CD4-positive, alpha-beta T cell treated with Interleukin-17A for 1 hour (primary cell): ENCODE data around the gene GTF2A1.
A peak's percentile ranks its signal among the peaks of the same experiment; 100 is the strongest.
"Not testable (repeated sequence)": the region's sequence is repeated elsewhere in the genome, so short reads cannot be mapped to it uniquely, and the experiment has no call there.

Experiments
- DNase-seq: peaks from one replicate; pipeline ENCODE4 v3.0.0-alpha.2; 2020

GTF2A1 gene

DNA sequence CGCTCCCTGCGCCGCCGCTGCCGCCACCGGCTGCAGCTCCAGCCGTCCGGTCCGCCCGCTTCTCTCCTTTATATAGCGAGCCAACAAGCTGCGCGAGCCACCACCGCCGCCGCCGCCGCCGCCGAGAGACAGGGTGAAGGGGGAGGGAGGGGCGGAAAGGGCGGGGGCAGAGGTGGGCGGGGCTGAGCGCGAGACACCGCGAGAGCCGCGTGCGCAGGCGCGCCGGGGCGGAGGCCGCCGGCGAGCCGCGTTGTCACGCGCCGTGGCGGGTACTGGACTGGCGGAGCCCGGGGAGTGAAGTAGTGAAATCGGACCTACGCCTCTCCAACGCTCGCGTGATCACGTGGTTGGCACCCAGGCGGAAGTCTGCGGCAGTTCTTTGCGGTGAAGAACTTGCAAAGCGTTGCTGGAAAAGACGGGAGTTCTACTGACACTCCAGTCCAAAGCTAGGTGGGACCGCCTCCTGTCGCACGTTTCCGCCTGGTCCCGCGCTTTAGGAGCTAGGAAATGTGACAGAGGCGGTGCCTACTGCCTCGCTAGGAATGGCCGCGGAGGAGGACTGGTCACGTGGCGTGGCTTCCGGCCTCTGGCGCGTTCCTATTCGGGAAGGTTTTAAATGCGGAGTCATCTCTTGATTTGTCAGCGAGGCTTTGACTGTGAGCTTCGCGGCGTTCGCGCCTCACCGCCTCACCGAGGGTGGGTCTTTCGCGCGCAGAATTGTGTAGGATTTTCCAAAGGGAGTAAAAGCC, at the start of gene GTF2A1:
Gene GTF2A1, minus strand, starts transcription at position 130 of the 749 bp plus-strand sequence. CDS start 441 bp downstream, outside the sequence.
- peak; percentile 96 for DNase-seq

DNA sequence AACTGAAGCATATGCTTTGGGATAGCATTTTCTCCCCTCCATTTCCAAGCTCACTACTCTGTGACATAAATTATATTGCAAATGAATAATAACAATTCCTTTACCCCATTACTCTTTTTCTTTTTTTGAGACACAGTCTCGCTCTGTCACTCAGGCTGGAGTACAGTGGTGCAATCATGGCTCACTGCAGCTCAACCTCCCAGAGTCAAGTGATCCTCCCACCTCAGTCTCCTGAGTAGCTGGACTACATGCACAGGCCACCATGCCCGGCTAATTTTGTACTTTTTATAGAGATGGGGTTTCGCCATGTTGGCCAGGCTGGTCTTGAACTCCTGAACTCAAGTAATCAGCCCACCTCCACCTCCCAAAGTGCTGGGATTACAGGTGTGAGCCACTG, 49.2 kb upstream of the GTF2A1 start:
- DNase-seq = no peak

DNA sequence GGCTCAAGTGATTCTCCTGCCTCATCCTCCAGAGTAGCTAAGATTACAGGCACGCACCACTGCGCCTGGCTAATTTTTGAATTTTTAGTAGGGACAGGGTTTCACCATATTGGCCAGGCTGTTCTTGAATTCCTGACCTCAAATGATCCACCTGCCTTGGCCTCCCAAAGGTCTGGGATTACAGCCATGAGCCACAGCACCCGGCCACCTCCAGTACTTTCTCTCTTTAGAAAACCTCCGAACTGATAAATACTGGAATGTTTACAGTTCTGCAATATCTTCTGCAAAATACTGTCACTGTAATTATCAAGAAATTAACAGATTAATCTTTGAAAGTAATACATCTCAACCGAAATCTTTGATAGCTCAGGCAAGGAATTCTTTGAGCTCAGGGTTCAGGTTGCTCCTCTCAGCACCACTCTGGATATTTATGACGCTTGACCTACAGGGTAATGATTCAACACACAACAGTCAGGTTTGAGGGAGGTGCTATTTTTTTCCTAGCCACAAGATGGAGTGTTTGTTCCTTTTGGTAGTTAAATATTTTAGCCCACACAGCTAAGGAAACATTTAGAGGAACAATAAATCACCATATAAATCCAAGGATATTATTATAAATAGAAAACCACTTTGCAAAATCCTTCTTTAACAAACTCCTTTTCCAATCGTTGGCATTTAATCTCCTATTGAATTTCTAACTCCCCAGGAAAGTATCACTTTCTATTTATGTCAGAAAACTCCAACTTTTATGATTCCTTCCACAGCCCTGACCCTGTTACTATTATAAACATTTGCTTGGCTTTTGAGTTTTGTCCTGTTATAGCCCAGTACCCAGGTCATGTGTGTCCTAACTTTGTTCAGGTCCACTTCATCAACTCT, 48.6 kb upstream of the GTF2A1 start:
- peak; percentile 59 for DNase-seq

DNA sequence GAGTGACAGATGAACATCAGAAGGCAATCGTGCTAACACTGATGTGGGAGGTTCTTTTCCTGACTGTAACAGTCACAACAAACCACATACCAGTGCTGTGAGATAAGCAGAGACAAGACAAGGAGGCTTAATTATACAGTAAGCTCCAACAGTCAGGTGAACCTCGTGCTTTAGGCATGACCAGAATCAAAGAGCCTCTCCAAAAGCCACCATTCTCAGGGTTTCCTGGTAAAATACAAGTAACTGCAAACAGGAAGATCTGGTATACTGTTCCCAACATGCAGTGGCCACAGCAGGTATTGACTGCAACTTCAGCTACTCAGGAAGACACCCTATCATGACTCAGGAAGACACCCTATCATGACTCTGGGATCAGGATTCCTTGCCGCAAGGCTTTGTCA, 47.3 kb upstream of the GTF2A1 start:
- no peak for DNase-seq

DNA sequence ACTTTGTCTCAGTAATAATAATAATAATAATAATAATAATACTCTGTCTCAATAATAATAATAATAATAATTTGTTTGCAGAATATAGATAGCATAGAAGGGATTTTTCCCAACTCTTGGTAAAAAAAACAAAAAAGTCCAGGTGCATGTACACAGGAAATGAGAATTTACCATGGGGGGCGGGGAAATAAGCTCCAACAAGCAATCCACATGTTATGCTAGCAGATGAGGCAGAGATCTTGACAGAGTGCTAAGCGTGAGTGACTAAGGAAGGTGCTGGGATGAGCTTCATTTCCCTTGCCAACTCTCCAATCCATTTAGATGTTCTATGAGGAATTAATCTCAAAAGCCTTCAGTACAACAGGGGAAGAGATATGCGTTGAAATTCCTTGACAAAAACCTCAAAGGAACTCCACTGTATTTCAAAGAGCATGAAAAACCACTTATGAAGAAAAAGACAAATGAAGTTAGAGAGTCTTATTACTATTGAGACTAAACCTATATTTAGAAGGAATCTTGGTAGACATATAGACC, 44.9 kb upstream of the GTF2A1 start:
- DNase-seq = no peak

DNA sequence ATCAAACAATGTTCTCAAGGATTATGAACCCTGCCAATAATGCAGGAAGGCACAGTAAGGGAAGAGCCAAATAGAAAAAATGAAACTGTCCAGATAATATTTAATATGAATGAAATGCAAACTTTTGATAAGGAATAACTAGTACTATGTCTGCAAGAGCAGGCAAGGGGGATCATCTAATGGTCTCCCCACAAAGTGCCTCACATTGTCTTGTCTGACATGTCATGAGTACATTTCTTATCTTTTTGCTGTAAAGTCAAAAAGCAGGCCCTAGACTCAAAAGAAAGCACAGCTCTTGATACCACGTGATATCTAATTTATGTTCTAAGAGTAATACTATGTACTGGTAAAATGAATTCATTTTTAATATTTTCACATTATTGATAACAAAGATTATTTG, 43.9 kb upstream of the GTF2A1 start:
- no peak for DNase-seq

DNA sequence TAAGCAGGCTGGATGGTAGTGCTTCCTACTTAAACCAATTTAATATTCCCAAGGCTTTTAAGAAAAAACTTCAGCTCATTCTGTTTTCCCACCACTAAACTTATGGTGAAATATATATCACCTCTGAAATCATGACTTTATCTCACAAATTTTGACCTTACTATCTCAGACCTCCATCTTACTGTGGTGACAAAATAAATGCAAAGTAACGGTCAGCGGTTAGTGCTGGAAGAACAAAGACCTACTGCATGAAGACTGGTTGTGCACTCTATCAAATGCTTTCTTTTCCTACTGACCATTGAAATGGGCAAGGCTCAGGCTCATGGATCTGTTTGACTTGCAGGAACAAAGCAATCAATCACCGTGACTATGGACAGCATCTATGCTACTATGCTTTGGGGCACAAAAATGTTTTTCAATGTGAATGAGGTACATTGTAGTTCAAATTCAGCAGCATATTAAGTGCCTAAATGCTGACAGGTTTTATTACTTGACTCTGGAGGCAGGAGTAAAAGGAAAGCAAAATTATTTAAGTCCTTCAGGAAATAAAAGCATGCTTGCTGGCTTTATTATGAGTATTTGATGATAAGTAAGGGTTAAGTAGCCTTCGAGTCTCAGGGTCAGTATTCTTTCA, 43.1 kb upstream of the GTF2A1 start:
- DNase-seq = no peak

DNA sequence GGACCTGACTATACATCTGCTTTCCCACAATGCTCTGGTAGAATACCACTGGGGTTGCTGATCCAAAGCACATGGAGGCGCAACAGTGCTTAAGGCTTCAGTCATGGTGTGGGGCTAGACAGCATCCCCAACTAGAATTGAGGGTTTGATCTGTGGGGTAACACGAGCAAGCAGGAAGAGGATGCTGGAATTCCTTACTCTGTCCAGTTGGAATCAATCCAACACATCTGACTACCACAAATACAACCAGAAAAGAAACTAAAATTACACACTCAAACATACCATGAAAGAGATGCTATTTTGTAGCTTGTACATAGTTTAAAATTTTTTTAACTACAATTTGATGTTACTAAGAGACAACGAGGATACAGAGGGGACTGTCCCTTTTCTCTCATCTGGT, 40.4 kb upstream of the GTF2A1 start:
- no peak for DNase-seq

DNA sequence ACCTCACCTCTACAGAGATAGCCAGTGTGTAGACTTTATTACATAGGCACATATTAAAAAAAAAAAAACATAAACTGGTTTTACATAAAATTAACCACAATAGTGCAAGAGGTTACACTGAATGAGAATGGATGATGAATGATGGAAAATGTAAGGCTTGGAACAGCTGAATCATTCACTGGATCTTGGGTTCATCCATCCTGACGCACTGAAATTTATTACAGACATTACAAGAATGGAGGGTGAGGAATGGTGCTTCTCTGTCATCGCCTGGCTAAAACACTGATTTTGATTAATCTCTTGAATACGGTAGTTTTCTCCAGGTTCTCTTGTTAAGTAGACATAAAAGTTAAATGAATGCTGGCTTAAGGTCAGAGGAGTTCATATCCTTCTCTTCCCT, 40.0 kb upstream of the GTF2A1 start:
- DNase-seq = no peak

DNA sequence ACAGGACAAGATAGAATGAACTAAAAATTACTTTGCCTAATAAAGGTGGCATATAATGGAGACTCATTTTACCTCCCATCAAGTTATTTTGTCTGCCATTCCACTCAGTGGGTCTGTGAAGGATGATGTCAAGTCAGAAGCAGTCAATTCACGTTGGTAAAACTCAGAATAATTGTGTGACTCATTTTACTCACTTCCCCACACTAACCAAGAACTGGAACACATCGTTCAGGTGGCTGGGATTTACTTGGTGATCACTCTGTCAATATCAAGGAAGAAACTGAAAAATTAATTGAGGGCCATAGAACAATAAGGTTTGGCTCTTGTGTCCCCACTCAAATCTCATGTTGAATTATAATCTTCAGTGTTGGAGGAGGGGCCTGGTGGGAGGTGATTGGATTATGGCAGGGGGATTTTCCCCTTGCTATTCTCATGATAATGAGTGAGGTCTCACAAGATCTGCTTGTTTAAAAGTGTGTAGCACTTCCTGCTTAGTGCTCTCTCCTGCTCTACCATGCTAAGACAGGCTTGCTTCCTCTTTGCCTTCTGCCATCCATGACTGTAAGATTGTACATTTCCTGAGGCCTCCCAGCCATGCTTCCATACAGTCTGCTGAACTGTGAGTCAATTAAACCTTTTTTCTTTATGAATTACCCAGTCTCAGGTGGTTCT, 35.7 kb upstream of the GTF2A1 start:
- no peak for DNase-seq

DNA sequence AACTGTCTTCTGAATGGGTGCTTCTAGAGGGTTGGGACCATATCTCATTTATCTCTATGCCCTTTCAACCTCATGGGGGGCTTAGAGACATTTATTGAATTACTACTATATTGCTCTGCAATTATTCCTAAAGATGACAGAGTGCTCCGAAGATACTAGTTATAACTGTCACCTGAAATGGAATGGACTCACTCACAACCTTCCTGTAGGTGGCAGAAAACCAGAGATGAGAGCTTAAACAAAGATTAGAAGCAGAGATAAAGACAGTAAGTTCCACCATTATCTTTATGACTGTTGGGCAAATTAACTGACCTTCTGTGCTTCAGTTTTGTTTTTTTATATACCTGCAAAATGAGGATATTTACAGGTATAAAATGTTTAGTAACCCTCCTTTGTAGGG, 31.5 kb upstream of the GTF2A1 start:
- no peak for DNase-seq

DNA sequence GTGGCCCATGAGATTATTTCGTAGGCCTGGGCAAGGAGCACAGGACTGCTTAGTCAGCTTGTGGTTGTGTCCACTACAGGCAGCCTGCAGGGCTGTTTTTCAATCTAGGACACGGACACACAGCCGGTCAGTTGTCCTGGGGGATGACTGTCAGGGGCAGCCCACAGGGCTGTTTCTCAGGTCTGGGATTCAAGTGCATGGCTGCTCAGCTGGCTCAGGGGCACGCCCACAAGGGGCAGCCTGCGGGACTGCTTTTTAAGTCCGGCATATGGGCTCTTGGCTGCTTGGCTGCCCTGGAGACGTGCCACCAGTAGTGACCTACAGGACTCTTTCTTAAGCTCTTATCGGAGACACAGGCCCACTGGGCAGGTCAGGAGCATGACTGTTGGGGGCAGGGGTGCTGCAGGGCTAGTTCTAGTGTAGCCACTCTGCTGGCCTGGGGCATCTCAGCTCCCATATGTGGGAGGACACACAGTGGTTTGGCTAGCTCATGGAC, 26.6 kb upstream of the GTF2A1 start:
- no peak for DNase-seq

DNA sequence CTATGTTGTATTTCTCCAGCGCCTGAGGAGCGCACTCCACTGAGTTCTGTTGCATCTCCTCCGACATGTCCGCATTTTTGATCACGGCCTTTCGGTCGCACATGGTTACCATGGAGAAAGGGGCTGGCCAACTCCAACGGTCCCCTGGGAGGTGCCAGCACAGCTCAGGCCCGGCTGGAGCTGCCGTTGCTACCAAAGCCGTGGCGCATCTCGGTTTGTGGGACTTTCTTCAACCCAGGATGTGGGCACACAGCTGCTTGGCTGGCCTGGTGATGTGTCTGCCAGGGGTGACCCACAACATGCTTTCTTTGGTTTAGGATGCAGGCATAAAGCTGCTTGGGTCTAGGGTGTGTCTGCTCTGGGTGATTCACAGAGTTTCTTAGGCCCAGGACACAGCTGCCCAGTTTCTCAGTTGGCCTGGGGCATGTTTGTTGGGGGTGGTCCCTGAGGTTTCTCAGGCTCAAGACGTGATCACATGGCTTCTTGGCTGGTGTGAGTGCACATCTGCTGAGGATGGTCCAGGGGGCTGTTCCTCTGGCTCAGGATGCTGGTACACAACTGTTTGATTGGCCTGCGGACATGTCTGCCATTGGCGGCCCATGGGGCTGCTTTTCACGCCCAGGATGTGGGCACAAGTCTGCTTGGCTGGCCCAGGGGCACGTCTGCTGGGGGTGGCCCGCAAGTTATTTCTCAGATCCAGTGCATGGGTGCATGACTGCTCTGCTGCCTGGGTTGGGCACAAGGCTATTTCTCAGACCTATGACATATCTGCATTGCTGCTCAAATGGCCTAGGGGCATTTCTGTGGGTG, 25.9 kb upstream of the GTF2A1 start:
- DNase-seq = no peak

DNA sequence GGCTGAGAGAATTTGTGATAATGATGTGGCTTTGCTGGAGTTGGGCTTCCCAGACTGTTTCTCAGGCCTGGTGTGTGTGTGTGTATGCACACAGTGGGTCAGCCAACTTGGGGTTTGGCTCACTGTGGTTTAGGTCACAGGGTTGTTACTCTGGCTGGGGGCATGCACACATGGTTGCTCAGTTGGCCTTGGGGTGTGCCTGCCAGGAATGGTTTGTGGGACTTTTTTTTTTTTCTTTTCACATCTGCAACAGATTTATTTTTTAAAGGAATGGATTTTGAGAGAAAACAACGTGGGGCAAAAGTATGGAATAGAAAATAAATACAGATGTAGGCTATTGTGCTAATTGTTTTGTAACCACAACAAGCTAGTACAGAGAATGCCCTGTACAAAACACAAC, 25.0 kb upstream of the GTF2A1 start:
- DNase-seq = no peak

DNA sequence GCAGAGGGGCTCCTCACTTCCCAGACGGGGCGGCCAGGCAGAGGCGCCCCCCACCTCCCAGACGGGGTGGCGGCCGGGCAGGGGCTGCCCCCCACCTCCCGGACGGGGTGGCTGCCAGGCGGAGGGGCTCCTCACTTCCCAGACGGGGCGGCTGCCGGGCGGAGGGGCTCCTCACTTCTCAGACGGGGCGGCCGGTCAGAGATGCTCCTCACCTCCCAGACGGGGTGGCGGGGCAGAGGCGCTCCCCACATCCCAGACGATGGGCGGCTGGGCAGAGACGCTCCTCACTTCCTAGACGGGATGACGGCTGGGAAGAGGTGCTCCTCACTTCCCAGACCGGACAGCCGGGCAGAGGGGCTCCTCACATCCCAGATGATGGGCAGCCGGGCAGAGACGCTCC, 23.7 kb upstream of the GTF2A1 start:
- DNase-seq = not testable (repeated sequence)

DNA sequence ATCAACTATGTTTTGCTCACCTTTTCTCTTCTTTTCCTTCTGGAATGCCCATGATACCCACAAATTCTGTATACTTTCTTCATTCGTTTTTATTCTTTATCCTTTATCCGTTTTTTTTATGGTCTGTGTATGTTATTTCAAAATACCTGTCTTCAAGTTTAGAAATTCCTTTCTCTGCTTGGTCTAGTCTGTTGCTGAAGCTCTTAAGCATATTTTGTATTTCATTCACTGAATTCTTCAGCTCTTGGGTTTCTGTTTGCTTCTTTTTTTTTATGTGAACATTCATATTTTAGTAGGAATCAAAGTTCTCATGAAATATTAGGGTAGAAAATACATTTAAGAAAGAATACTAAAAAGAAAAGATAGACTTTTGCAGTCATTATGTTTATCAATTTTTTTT, 22.7 kb upstream of the GTF2A1 start:
- DNase-seq = no peak

DNA sequence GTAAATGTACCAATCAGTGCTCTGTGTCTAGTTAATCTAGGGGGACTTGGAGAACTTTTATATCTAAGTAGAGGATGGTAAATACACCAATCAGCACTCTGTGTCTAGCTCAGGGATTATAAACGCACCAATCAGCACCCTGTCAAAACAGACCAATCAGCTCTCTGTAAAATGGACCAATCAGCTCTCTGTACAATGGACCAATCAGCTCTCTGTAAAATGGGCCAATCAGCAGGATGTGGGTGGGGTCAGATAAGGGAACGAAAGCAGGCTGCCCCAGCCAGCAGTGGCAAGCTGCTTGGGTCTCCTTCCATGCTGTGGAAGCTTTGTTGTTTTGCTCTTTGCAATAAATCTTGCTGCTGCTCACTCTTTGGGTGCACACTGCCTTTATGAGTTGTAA, 16.1 kb upstream of the GTF2A1 start:
- DNase-seq = not testable (repeated sequence)

DNA sequence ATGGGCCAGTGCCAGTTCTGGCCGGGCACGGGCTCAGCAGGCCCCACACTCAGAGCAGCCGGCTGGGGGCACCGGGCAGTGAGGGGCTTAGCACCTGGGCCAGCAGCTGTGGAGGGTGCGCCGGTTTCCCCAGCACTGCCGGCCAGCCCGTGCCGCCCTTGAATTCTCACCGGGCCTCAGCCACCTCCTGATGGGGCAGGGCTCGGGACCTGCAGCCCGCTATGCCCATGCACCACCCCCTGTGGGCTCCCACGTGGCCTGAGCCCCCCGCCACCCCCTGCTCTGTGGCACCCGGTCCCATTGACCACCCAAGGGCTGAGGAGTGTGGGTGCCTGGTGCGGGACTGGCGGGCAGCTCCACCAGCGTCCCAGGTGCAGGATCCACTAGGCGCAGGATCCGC, 15.4 kb upstream of the GTF2A1 start:
- no peak for DNase-seq

DNA sequence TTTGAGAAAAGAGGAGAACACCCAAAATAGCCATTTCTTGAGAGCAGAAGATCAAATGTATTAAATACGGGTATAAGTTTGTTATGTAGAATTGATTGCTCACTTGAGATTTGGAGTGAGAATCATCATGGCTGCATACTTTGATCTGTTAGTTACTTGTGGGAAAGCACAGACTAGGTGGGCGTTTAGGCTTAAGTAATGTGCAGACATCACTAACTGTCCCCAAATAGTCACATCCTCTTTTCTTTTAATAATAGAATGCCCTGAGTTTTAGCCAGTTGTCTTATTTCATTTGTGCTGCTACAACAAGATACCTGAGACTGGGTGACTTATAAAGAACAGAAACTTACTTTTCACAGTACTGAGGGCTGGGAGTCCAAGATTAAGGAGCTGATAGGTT, 14.3 kb upstream of the GTF2A1 start:
- no peak for DNase-seq

DNA sequence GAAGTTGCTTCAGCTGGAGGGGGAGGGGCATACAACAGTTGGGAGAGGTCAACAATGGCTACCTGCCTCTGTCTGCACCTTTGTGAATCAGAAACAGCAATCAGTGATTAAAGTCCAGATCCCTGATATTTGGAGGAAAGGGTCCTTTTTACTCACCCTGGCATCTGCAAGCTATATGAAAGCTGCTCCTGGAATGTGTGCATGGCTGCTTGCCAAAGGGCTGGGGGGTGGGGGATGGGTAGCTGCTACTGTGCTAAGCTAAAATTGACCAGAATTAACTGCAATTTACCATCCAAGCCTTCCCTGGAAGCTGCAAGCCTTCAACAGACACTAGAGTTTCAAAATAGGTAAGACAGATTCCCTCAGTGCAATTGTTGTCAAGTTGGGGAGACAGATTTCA, 13.5 kb upstream of the GTF2A1 start:
- no peak for DNase-seq

DNA sequence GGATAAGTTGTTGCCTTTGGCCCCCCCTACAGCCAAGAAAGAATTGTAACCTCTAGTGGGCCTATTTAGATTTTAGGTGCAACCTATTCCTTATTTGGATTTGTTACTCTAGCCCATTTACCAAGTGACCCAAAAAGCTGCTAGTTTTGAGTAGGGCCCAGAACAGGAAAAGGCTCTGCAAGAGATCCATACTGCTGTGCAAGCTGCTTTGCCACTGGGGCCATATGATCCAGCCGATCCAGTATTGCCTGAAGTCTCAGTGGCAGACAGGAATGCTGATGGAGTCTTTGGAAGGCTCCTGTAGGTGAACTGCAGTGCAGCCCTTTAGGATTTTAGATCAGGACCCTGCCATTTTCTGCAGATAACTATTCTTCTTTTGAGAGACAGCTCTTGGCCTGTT, 12.9 kb upstream of the GTF2A1 start:
- no peak for DNase-seq

DNA sequence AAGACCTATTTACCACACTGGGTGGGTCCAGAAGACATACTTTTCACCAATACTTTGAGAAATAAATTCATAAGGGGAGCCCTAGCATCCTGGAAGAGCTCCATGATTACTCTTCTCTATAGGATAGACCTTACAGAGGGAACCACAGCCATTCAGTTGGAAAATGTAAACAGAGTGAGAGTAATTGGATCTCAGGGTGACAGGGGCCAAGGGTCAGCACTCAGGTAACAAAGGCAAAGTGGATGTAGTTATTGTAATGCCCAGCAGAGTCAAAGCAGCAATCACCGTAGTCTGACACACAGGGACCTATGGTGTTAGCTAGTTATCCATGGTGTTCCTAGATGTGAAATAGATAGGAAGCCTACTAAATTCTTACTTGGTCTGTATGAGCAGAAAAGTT, 10.8 kb upstream of the GTF2A1 start:
- DNase-seq = no peak
